Heart left ventricle (tissue), 13 donors: ENCODE measurements around the gene BORCS8.

Experiments
- POLR2A ChIP-seq, 2 donors: fragments of 450-650 bp; IDR thresholded peaks; one replicate each; pipeline ENCODE4 v1.6.1; 2017; ENCODE audit warnings: antibody characterized with exemption in 2 of 2, mild to moderate bottlenecking in 2 of 2, moderate library complexity in 2 of 2
- TF ChIP-seq, protein P1 (sequence below), 12 donors: fragments of 200-600 bp; sonication (generic) in 4 of 12; IDR thresholded peaks; one replicate each; pipeline versions ENCODE4 v1.5.0 to v1.8.0; 2018 to 2022; ENCODE audit warnings: antibody characterized with exemption in 12 of 12, mild to moderate bottlenecking in 5 of 12
- donor health status: ischemic (EF 13 %, LVEDD 7.1; RV severe dilation, severe dysfunction).
- donor health status: DM: no; HTN: yes; CAD: no.
- donor health status: DM: no; HTN: no; CAD: no.
- donor health status: ischemic (EF 25% LVEDD 6.9; RV normal size, moderate dysfunction).
- donor health status: ischemic (EF 25% LVEDD 5.7; RV mildly dilated, moderate dysfunction).
- donor health status: ischemic (EF 35%, LVEDD 5.7; RV mildly dilated, moderate dysfunction).
- donor health status: nonischemic (EF 11% LVEDD 7.7; RV severe dilation, severe dysfunction).
- donor health status: DM: yes; HTN: yes; CAD: no.
- donor health status: PGD.
- donor health status: ischemic (EF 29% LVEDD 5.4; RV normal size, mild dysfunction).
- donor health status: nonischemic (EF 23%, LVEDD 6.1; RV moderate dilation, normal function).

DNA sequence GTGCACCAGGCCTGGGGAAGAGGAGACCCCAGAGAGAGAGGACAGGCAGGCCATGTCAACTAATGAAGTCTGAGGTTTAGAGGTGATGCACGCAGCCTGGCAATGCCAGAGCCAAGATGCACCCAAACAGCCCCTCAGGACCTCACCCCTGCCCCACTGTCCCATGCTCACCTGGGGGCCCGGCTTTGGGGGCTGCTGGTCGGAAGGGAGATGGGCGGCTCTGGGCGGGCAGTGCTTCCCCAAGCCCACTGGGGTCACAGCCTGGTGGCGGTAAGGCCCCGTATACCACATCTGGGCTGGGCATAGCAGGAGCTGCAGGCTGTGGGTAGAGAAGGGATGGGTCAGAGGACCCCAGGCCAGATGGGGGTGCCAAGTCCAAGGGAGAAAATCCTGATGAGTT lies 45.1 kb downstream of the BORCS8 start:
- TF ChIP-seq, protein P1, sequence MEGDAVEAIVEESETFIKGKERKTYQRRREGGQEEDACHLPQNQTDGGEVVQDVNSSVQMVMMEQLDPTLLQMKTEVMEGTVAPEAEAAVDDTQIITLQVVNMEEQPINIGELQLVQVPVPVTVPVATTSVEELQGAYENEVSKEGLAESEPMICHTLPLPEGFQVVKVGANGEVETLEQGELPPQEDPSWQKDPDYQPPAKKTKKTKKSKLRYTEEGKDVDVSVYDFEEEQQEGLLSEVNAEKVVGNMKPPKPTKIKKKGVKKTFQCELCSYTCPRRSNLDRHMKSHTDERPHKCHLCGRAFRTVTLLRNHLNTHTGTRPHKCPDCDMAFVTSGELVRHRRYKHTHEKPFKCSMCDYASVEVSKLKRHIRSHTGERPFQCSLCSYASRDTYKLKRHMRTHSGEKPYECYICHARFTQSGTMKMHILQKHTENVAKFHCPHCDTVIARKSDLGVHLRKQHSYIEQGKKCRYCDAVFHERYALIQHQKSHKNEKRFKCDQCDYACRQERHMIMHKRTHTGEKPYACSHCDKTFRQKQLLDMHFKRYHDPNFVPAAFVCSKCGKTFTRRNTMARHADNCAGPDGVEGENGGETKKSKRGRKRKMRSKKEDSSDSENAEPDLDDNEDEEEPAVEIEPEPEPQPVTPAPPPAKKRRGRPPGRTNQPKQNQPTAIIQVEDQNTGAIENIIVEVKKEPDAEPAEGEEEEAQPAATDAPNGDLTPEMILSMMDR (IDR thresholded peaks at IDR 0.05) = no peak
- no peak for TF ChIP-seq POLR2A (IDR thresholded peaks at IDR 0.05)
